ENCODE measurements around the gene SLC22A1. TPM values are rescaled to one million over a fixed set of nuclear protein-coding genes. Genes with fewer than 3 reads are reported as not detected.

Gene SLC22A1
- total and polyA plus RNA-seq, 11 donors = 0.10 to 1.4 (median 0.32) TPM; not detected in 4

GRCh38 chr6:160135907-160136655 lies 14.5 kb downstream of the SLC22A1 start:
- intact Hi-C loops (cut with DNase I) = loop anchor here in 2 of 10 donors (2.0 to 5.0 kb wide), 2 partner anchors 321 kb away; no protein-coding TSS in a partner anchor
- Histone ChIP-seq H3K27me3 (no peaks in the 10 kb centered on the region), H3K27ac (no peak overlapping the region), H3K4me1 (peaks cover 0 to 6% (median 0%) of the 10 kb centered on the region in 12 donors), H3K36me3 (no peaks in the 10 kb centered on the region), H3K4me3 (no peak overlapping the region), H3K9me3 (no peaks in the 10 kb centered on the region)
- DNase-seq (no peak), ATAC-seq (no peak)
- TF ChIP-seq POLR2A (IDR thresholded peaks at IDR 0.05) = no peak
- TF ChIP-seq CTCF (IDR thresholded peaks at IDR 0.05) = no peak
- 74 to 81% (median 75%) methylated on average over 21 of the region's 21 CpGs for WGBS, 4 donors

GRCh38 chr6:160137130-160137988 lies 15.7 kb downstream of the SLC22A1 start:
- 78 to 84% (median 82%) methylated on average over 12 of the region's 12 CpGs for WGBS, 4 donors
- no peak overlapping the region for H3K4me3 ChIP-seq
- no peak for ATAC-seq
- peaks cover 0 to 6% (median 0%) of the 10 kb centered on the region in 12 donors for H3K4me1 ChIP-seq
- H3K9me3 ChIP-seq = no peaks in the 10 kb centered on the region
- no peaks in the 10 kb centered on the region for H3K27me3 ChIP-seq
- intact Hi-C loops (cut with DNase I) = loop anchor here in 3 of 10 donors (1.0 to 5.0 kb wide), 3 partner anchors 319 to 320 kb away; no protein-coding TSS in a partner anchor
- DNase-seq = no peak
- no peak overlapping the region for H3K27ac ChIP-seq
- no peaks in the 10 kb centered on the region for H3K36me3 ChIP-seq
- TF ChIP-seq CTCF (IDR thresholded peaks at IDR 0.05) (no peak), POLR2A (IDR thresholded peaks at IDR 0.05) (no peak)

GRCh38 chr6:160137989-160138835 lies 16.6 kb downstream of the SLC22A1 start:
- H3K9me3 ChIP-seq = no peaks in the 10 kb centered on the region
- DNase-seq (peak in 1 of 5 donors; percentile 55), ATAC-seq (peak; percentile 26 to 73 (median 46))
- H3K27ac ChIP-seq = no peak overlapping the region
- H3K4me3 ChIP-seq = no peak overlapping the region
- intact Hi-C loops (cut with DNase I) = loop anchor here (1.0 to 5.0 kb wide), 5 partner anchors 317 to 319 kb away; no protein-coding TSS in a partner anchor
- peaks cover 0 to 6% (median 0%) of the 10 kb centered on the region in 12 donors for H3K4me1 ChIP-seq
- no peak for TF ChIP-seq POLR2A (IDR thresholded peaks at IDR 0.05)
- TF ChIP-seq CTCF (IDR thresholded peaks at IDR 0.05) = peak in 11 of 12 donors; percentile 51 to 83 (median 69)
- H3K27me3 ChIP-seq = no peaks in the 10 kb centered on the region
- WGBS, 4 donors = 50 to 62% (median 56%) methylated on average over 8 of the region's 8 CpGs
- H3K36me3 ChIP-seq = no peaks in the 10 kb centered on the region
